Subcutaneous abdominal adipose tissue (tissue), 5 donors: ENCODE data around the gene TMEM30A.

ENCODE experiments used
- H3K27ac ChIP-seq: one replicate; pipeline ENCODE4 v1.7.0; 2013; ENCODE audit warnings: low read depth, mild to moderate bottlenecking, inconsistent platforms, low read length, moderate library complexity
- H3K27me3 ChIP-seq, 5 donors: one replicate each; pipeline ENCODE4 v1.7.0; 2013; ENCODE audit warnings: low read length in 5 of 5, inconsistent platforms in 1 of 5; ENCODE audit not compliant: control insufficient read depth in 5 of 5, insufficient read depth in 4 of 5
- H3K36me3 ChIP-seq, 5 donors: one replicate each; pipeline ENCODE4 v1.7.0; 2013; ENCODE audit warnings: low read length in 5 of 5; ENCODE audit not compliant: control insufficient read depth in 5 of 5, insufficient read depth in 5 of 5
- H3K4me1 ChIP-seq, 5 donors: one replicate each; pipeline ENCODE4 v1.7.0; 2013; ENCODE audit warnings: low read length in 5 of 5, mild to moderate bottlenecking in 3 of 5, moderate library complexity in 1 of 5; ENCODE audit not compliant: control insufficient read depth in 5 of 5, insufficient read depth in 5 of 5
- H3K4me3 ChIP-seq, 5 donors: one replicate each; pipeline ENCODE4 v1.7.0; 2013; ENCODE audit warnings: low read length in 5 of 5, low read depth in 1 of 5
- H3K9ac ChIP-seq, 5 donors: one replicate each; pipeline ENCODE4 v1.7.0; 2013; ENCODE audit warnings: low read length in 5 of 5, mild to moderate bottlenecking in 4 of 5, moderate library complexity in 3 of 5
- H3K9me3 ChIP-seq, 5 donors: one replicate each; pipeline ENCODE4 v1.7.0; 2013; ENCODE audit warnings: low read length in 5 of 5; ENCODE audit not compliant: control insufficient read depth in 5 of 5
- donor health status: healthy.
- donor health status: healthy.
- donor health status: healthy.
- donor health status: healthy.
- donor health status: healthy.

TMEM30A gene

DNA sequence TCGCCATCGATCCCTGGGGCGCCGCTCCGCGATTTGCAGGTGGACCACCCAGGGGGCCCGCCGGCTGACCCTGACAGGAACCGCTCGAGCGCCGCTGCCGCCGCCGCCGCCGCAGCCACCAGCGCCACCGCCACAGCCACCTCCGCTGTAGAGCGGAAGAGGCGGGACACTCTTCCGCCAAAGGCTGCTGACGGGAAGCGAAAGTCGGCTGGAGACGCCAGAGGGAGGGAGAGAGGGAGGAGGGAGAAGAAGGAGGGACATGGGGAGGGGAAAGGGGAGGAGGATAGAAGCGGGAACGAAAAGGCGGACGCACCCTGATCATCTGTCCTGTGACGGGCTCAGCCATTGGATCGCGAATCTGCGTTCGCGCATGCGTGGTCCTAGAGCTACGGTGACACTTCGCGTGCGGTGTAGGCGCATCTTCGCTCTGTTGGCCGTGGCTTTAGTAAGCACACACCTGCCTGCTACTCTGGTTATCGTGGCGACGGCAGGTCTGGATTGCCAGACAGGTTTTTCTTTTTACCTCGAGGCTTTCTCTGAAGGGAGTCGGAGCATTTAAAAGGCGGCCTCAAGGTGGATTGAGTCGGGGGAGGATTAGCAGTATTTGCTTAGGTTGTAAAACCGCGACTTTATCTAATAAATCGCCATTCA, at the start of gene TMEM30A:
TSS of gene TMEM30A (minus strand) at position 161 of the 651 bp plus-strand sequence. CDS start at position 7, 154 bp downstream.
- Histone ChIP-seq H3K36me3 (no peaks in the 10 kb centered on the region), H3K9ac (peak within 1 kb of the TSS; percentile 87 to 98 (median 90)), H3K4me1 (peaks cover 0 to 50% (median 35%) of the 10 kb centered on the region in 5 donors), H3K9me3 (no peaks in the 10 kb centered on the region), H3K4me3 (peak within 1 kb of the TSS; percentile 94 to 99 (median 98)), H3K27me3 (no peaks in the 10 kb centered on the region), H3K27ac (peak within 1 kb of the TSS; percentile 88)

DNA sequence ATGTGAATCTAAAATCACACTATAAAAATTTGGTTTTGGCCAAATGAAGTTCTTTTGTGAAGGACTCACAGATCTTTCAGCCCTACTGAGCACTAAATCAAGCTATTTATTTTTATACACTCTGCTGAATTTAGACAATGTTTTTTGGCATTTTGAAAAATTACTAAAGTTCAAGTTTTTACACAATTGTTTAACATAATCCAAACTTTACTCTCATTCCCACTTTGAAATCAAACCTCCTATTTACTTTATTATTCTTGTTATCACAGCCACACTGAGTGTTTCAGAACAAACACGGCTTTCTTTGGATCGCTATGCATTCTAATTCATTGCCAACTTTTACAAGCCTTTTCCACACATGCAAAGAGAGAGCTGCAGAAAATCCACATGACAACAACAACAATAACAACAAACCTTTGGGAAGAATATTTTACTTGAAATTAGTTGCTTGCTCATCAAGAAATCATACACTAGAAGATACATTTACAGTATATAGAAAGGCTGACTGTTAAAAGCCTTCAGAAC, 49.1 kb upstream of the TMEM30A start:
- H3K9ac ChIP-seq = no peak overlapping the region
- H3K4me3 ChIP-seq = no peak overlapping the region
- H3K9me3 ChIP-seq = no peaks in the 10 kb centered on the region
- no peaks in the 10 kb centered on the region for H3K27me3 ChIP-seq
- H3K4me1 ChIP-seq = peaks cover 0 to 9% (median 0%) of the 10 kb centered on the region in 5 donors
- H3K36me3 ChIP-seq = no peaks in the 10 kb centered on the region
- peak overlapping the region; percentile 21 for H3K27ac ChIP-seq

DNA sequence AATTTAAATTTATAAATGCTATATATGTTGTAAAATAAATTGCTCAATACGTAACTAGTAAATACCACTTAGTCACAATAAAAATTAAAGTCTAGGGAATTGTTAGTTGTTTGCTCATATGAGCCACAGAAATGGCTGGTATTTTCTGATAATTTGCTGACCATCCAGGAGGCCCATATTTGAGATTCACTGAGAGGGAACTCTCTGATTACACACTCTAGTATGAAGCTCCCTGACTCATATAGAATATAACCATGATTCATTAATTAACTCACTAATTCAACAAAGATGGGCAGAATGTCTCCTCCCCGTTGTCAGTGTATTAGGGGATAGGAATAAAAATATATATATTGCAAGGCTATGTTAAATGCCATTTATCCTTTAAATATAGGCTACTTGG, 46.6 kb upstream of the TMEM30A start:
- no peaks in the 10 kb centered on the region for H3K36me3 ChIP-seq
- H3K9ac ChIP-seq = no peak overlapping the region
- no peaks in the 10 kb centered on the region for H3K27me3 ChIP-seq
- H3K4me3 ChIP-seq = no peak overlapping the region
- H3K9me3 ChIP-seq = no peaks in the 10 kb centered on the region
- H3K4me1 ChIP-seq = peaks cover 0 to 9% (median 0%) of the 10 kb centered on the region in 5 donors
- no peak overlapping the region for H3K27ac ChIP-seq

GRCh38 chr6:75329703-75330102, 45.1 kb upstream of the TMEM30A start:
- Histone ChIP-seq H3K36me3 (no peaks in the 10 kb centered on the region), H3K4me3 (no peak overlapping the region), H3K27me3 (no peaks in the 10 kb centered on the region), H3K27ac (no peak overlapping the region), H3K9ac (no peak overlapping the region), H3K9me3 (no peaks in the 10 kb centered on the region), H3K4me1 (peaks cover 0 to 7% (median 0%) of the 10 kb centered on the region in 5 donors)

DNA sequence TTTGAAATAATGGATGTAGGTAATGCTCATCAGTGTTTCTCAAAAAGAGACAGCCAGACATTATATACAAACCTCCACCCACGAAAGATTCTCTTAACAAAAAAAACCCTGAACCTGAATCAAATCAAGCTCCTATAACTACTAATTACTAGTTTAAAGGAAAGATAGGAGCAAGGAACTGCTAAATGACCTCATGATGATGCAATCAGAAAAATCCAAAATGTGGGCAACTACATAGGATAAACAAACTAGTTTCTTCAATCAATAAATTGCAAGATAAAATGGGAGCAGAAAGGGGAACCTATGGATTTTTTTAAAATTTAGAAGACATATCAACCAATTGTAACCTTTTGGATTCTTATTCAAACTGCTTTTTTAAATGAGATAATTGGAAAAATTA, 43.2 kb upstream of the TMEM30A start:
- Histone ChIP-seq H3K27ac (no peak overlapping the region), H3K9me3 (no peaks in the 10 kb centered on the region), H3K9ac (no peak overlapping the region)

GRCh38 chr6:75326557-75327258, 42.1 kb upstream of the TMEM30A start:
- no peak overlapping the region for H3K27ac ChIP-seq
- H3K9ac ChIP-seq = no peak overlapping the region
- no peaks in the 10 kb centered on the region for H3K9me3 ChIP-seq
- no peaks in the 10 kb centered on the region for H3K27me3 ChIP-seq
- H3K4me1 ChIP-seq = no peaks in the 10 kb centered on the region
- no peak overlapping the region for H3K4me3 ChIP-seq
- H3K36me3 ChIP-seq = no peaks in the 10 kb centered on the region

More for the DNA sequence above, 43.2 kb upstream of the TMEM30A start:
- no peaks in the 10 kb centered on the region for H3K36me3 ChIP-seq
- H3K4me3 ChIP-seq = no peak overlapping the region
- H3K27me3 ChIP-seq = no peaks in the 10 kb centered on the region
- H3K4me1 ChIP-seq = no peaks in the 10 kb centered on the region

DNA sequence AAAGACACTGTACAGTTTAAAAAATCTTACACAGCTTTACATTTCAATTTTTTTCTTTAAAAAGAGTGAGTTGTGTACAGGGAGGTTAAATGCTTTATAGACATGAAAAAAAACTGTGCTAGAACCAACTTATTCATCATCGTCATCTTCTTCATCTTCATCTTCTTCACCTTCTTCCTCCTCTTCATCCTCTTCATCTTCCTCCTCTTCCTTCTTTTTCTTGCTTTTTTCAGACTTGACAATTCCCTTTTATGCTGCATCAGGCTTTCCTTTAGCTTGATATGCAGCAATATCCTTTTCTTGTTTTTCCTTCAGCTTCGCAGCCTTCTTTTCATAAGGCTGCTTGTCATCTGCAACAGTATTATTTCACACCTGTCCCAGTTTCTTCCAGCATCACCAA, 34.3 kb upstream of the TMEM30A start:
- Histone ChIP-seq H3K9ac (no peak overlapping the region), H3K9me3 (no peaks in the 10 kb centered on the region), H3K4me3 (no peak overlapping the region), H3K27me3 (no peaks in the 10 kb centered on the region), H3K27ac (no peak overlapping the region), H3K36me3 (no peaks in the 10 kb centered on the region), H3K4me1 (peaks cover 0 to 3% (median 0%) of the 10 kb centered on the region in 5 donors)

- Histone ChIP-seq H3K4me1 (peaks cover 0 to 3% (median 0%) of the 10 kb centered on the region in 5 donors), H3K36me3 (peaks cover 0 to 2% (median 0%) of the 10 kb centered on the region in 5 donors), H3K27me3 (no peaks in the 10 kb centered on the region), H3K9me3 (no peaks in the 10 kb centered on the region), H3K27ac (no peak overlapping the region), H3K4me3 (no peak overlapping the region), H3K9ac (no peak overlapping the region)
Observed at GRCh38 chr6:75317503-75318206, 33.1 kb upstream of the TMEM30A start.

DNA sequence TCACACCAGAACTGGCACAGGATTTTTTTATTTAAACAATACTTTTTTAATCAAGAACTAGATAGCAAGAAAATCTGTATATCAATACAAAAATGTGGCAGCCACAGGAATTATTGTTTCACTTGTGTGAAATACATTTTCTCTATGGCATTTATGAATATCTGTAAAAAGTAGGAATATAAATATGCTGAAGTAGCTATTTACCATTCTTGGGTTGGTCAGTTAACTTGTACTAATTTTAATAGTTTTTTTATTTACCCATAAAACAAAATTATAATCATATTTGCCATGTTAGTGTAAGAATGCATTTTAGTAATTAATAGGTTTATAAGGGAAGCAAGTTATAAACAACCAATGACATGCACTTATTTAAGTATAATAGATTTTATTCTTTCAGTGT, 31.4 kb upstream of the TMEM30A start:
- Histone ChIP-seq H3K36me3 (peaks cover 0 to 6% (median 0%) of the 10 kb centered on the region in 5 donors), H3K27ac (no peak overlapping the region), H3K4me3 (no peak overlapping the region)

More for the DNA sequence above, 31.4 kb upstream of the TMEM30A start:
- Histone ChIP-seq H3K9me3 (no peaks in the 10 kb centered on the region), H3K4me1 (peaks cover 0 to 3% (median 0%) of the 10 kb centered on the region in 5 donors), H3K9ac (no peak overlapping the region), H3K27me3 (peaks cover 0 to 2% (median 0%) of the 10 kb centered on the region in 5 donors)
